ENCODE measurements around the gene ATXN10. TPM values are rescaled to one million over a fixed set of nuclear protein-coding genes. Genes with fewer than 3 reads are reported as not detected.
"Not testable (repeated sequence)": the region's sequence is repeated elsewhere in the genome, so short reads cannot be mapped to it uniquely, and the experiment has no call there.

ATXN10 gene
- total RNA-seq, 1 donor from 2014 or later: 117 TPM

DNA sequence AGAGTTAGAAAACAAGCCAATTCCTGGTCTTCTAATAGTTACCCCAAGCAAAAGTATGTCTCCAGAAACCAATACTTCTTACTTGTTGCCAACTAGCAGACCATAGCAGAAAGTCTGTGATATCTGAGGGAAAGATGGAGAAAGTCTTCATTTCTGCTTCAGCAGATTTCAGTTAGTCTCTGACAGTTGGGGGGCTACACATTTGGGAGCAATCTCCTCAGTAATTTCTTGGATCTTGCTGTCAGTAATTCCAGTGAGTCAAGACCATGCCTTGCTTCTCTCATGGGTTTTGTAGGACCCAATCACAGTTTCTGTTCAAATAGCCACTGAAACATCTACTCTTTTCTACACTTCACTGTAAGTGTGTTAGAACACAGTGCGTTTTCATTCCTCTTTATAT is 118.8 kb downstream of the ATXN10 start:
- Mint-ChIP-seq H3K36me3 (ENCODE audit: low read depth) (peaks cover 11% of the 10 kb centered on the region), H3K27ac (ENCODE audit: unreplicated experiment) (no peak overlapping the region), H3K27me3 (ENCODE audit: low read depth) (no peaks in the 10 kb centered on the region), H3K9me3 (ENCODE audit: low read depth) (peaks cover 8% of the 10 kb centered on the region), H3K4me1 (ENCODE audit: low read depth) (peaks cover 34% of the 10 kb centered on the region), H3K4me3 (ENCODE audit: unreplicated experiment) (no peak overlapping the region)
- DNase-seq (ENCODE audit: low spot score): no peak
- TF ChIP-seq, protein P1, sequence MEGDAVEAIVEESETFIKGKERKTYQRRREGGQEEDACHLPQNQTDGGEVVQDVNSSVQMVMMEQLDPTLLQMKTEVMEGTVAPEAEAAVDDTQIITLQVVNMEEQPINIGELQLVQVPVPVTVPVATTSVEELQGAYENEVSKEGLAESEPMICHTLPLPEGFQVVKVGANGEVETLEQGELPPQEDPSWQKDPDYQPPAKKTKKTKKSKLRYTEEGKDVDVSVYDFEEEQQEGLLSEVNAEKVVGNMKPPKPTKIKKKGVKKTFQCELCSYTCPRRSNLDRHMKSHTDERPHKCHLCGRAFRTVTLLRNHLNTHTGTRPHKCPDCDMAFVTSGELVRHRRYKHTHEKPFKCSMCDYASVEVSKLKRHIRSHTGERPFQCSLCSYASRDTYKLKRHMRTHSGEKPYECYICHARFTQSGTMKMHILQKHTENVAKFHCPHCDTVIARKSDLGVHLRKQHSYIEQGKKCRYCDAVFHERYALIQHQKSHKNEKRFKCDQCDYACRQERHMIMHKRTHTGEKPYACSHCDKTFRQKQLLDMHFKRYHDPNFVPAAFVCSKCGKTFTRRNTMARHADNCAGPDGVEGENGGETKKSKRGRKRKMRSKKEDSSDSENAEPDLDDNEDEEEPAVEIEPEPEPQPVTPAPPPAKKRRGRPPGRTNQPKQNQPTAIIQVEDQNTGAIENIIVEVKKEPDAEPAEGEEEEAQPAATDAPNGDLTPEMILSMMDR (IDR thresholded peaks at IDR 0.05): no peak

DNA sequence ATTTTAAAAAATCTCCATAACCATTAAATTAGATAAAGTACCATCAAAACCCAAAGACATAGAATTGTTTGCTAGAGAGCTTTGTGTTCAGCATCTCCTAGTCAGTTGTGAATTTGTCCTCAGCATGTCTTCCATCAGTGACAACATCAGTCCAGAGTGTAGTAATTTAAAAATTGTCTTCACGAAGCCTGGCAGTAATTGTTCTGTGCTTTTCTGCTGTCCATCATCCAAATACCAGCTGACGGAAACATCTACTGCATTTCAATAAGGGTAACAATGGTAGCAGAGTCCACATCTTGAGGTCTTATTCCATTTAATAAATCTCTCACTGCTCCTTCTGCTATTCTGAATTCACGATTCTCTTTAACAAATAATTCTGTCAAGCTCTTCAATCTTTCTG is 121.5 kb downstream of the ATXN10 start:
- DNase-seq (ENCODE audit: low spot score): no peak
- TF ChIP-seq, protein P1 (IDR thresholded peaks at IDR 0.05): no peak
- Mint-ChIP-seq H3K4me1 (ENCODE audit: low read depth) (peaks cover 11% of the 10 kb centered on the region), H3K27ac (ENCODE audit: unreplicated experiment) (no peak overlapping the region), H3K36me3 (ENCODE audit: low read depth) (peaks cover 33% of the 10 kb centered on the region), H3K4me3 (ENCODE audit: unreplicated experiment) (no peak overlapping the region), H3K9me3 (ENCODE audit: low read depth) (peaks cover 30% of the 10 kb centered on the region), H3K27me3 (ENCODE audit: low read depth) (no peaks in the 10 kb centered on the region)

DNA sequence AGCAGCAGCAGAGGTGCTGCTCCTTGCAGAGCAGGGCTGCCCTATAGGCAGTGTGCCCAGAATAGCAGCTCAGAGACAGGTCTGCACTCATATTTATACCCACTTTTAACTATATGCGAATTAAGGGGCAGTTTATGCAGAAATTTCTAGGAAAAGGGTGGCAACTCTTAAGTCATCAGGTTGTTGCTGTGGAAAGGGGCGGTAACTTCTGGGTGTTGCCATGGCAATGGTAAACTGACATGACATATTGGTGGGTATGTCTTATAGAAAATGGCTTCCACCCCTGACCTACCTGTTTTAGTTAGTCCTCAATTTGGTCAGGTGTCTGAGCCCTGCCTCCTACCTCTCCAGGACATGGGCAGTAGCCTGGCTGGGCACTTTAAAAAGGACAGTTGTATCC is 122.3 kb downstream of the ATXN10 start:
- H3K27me3 Mint-ChIP-seq (ENCODE audit: low read depth): no peaks in the 10 kb centered on the region
- no peak overlapping the region for H3K4me3 Mint-ChIP-seq (ENCODE audit: unreplicated experiment)
- H3K9me3 Mint-ChIP-seq (ENCODE audit: low read depth): peaks cover 34% of the 10 kb centered on the region
- no peak overlapping the region for H3K27ac Mint-ChIP-seq (ENCODE audit: unreplicated experiment)
- H3K36me3 Mint-ChIP-seq (ENCODE audit: low read depth): peaks cover 36% of the 10 kb centered on the region
- TF ChIP-seq, protein P1 (IDR thresholded peaks at IDR 0.05): no peak
- DNase-seq (ENCODE audit: low spot score): no peak
- peaks cover 9% of the 10 kb centered on the region for H3K4me1 Mint-ChIP-seq (ENCODE audit: low read depth)

DNA sequence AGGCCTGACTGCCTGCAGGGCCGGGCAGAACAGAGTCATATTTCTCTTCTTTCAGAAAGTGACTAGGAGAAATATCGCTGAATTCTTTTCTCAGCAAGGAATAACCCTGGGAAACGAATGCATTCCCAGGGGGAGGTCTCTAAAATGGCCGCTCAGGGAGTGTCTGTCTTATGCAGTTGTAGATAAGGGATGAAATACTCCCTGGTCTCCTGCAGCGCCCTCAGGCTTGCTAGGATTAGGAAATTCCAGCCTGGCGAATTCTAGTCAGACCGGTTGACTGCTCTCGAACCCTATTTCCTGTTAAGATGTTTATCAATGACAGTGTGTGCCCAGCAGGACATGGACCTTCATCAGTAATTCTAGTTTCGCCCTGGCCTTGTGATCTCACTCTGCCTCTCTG is 124.4 kb downstream of the ATXN10 start:
- H3K4me3 Mint-ChIP-seq (ENCODE audit: unreplicated experiment); H3K27ac Mint-ChIP-seq (ENCODE audit: unreplicated experiment); H3K4me1 Mint-ChIP-seq (ENCODE audit: low read depth); DNase-seq (ENCODE audit: low spot score); H3K27me3 Mint-ChIP-seq (ENCODE audit: low read depth): not testable (repeated sequence)
- Mint-ChIP-seq H3K36me3 (ENCODE audit: low read depth) (peaks cover 36% of the 10 kb centered on the region), H3K9me3 (ENCODE audit: low read depth) (peaks cover 34% of the 10 kb centered on the region)

DNA sequence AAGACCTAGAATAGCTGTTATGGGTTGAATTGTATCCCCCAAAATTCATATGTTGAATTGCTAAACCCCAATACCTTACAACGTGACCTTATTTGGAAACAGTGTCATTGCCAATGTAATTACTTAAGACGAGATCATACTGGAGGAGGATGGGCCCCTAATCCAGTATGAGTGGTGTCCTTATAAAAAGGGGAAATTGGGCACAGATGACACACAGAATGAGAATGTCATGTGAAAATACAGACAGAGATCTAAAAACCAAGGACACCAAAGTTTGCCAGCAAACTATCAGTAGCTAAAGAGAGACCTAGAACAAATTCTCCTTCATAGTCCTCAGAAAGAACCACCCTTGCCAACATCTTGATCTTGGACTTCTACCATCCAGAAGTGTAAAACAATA is 127.7 kb downstream of the ATXN10 start:
- TF ChIP-seq, protein P1 (IDR thresholded peaks at IDR 0.05): no peak
- Mint-ChIP-seq H3K27ac (ENCODE audit: unreplicated experiment) (no peak overlapping the region), H3K36me3 (ENCODE audit: low read depth) (peaks cover 36% of the 10 kb centered on the region), H3K4me1 (ENCODE audit: low read depth) (no peaks in the 10 kb centered on the region), H3K27me3 (ENCODE audit: low read depth) (no peaks in the 10 kb centered on the region), H3K4me3 (ENCODE audit: unreplicated experiment) (no peak overlapping the region), H3K9me3 (ENCODE audit: low read depth) (peaks cover 34% of the 10 kb centered on the region)
- no peak for DNase-seq (ENCODE audit: low spot score)

DNA sequence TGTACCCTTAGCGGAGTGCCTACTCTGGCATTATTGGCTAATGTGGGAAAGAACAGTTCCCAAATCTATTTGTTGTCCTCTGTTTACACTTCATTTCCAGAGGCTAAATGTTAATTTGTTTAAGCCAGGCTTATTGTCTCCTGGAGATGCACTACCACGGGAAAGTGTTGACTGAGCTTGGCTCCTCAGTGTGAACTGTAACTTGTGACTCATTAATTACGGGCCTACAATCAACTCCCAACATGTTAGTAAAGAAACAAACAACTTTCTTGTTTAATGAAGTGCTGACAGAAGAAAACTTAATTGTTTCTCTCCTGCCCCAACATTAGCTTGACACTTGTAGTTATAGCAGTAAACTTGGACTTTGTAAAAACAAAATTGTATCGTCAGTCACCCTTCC is 130.4 kb downstream of the ATXN10 start:
- Mint-ChIP-seq H3K27ac (ENCODE audit: unreplicated experiment) (no peak overlapping the region), H3K4me1 (ENCODE audit: low read depth) (peaks cover 11% of the 10 kb centered on the region), H3K4me3 (ENCODE audit: unreplicated experiment) (no peak overlapping the region), H3K9me3 (ENCODE audit: low read depth) (peaks cover 12% of the 10 kb centered on the region), H3K27me3 (ENCODE audit: low read depth) (no peaks in the 10 kb centered on the region), H3K36me3 (ENCODE audit: low read depth) (peaks cover 13% of the 10 kb centered on the region)
- TF ChIP-seq, protein P1 (IDR thresholded peaks at IDR 0.05): no peak
- no peak for DNase-seq (ENCODE audit: low spot score)
